Mesendoderm (in vitro differentiated cells): ENCODE data around the gene MTG1.
"Not testable (repeated sequence)": the region's sequence is repeated elsewhere in the genome, so short reads cannot be mapped to it uniquely, and the experiment has no call there.

Experiments
- DNase-seq: peaks from one replicate; pipeline ENCODE4 v3.0.0; 2013
- H2AK5ac ChIP-seq: 2 replicates; pipeline ENCODE4 v1.6.1; 2013; ENCODE audit warnings: low read length, inconsistent platforms
- H2BK120ac ChIP-seq: 2 replicates; pipeline ENCODE4 v1.6.1; 2013; ENCODE audit warnings: low read depth, mild to moderate bottlenecking, low read length, moderate library complexity, mixed read lengths
- H2BK15ac ChIP-seq: replicated peaks from 2 replicates; pipeline ENCODE4 v1.6.1; 2013; ENCODE audit warnings: low read depth, mild to moderate bottlenecking, moderate library complexity
- H2BK5ac ChIP-seq: 2 replicates; pipeline ENCODE4 v1.6.1; 2013; ENCODE audit warnings: low read length, inconsistent platforms
- H3K18ac ChIP-seq: 2 replicates; pipeline ENCODE4 v1.6.1; 2013; ENCODE audit warnings: mild to moderate bottlenecking, low read length, mixed read lengths
- H3K23ac ChIP-seq: one replicate; pipeline ENCODE4 v1.6.1; 2013; ENCODE audit warnings: low read length
- H3K27ac ChIP-seq: 2 replicates; pipeline ENCODE4 v1.5.1; 2013; ENCODE audit warnings: low read depth, mild to moderate bottlenecking, inconsistent platforms, low read length, moderate library complexity
- H3K27me3 ChIP-seq: 2 replicates; pipeline ENCODE4 v1.6.1; 2013; ENCODE audit warnings: low read length, control low read depth, mild to moderate bottlenecking, inconsistent platforms; ENCODE audit not compliant: insufficient read depth, poor library complexity
- H3K36me3 ChIP-seq: 2 replicates; pipeline ENCODE4 v1.6.1; 2013; ENCODE audit warnings: low read length, inconsistent platforms; ENCODE audit not compliant: control insufficient read depth, insufficient read depth
- H3K4ac ChIP-seq: one replicate; pipeline ENCODE4 v1.6.1; 2013; ENCODE audit warnings: low read depth, mild to moderate bottlenecking, low read length, moderate library complexity
- H3K4me1 ChIP-seq: 2 replicates; pipeline ENCODE4 v1.6.1; 2013; ENCODE audit warnings: low read depth, low read length, inconsistent platforms; ENCODE audit not compliant: control insufficient read depth
- H3K4me2 ChIP-seq: 2 replicates; pipeline ENCODE4 v1.6.1; 2013; ENCODE audit warnings: low read length
- H3K4me3 ChIP-seq: 2 replicates; pipeline ENCODE4 v1.5.1; 2013; ENCODE audit warnings: mild to moderate bottlenecking, low read length
- H3K56ac ChIP-seq: one replicate; pipeline ENCODE4 v1.6.1; 2013; ENCODE audit warnings: low read length
- H3K79me1 ChIP-seq: 2 replicates; pipeline ENCODE4 v1.6.1; 2013; ENCODE audit warnings: low read length, inconsistent platforms
- H3K79me2 ChIP-seq: 2 replicates; pipeline ENCODE4 v1.6.1; 2013; ENCODE audit warnings: mild to moderate bottlenecking, low read length; ENCODE audit not compliant: control insufficient read depth, insufficient read depth
- H3K9ac ChIP-seq: 2 replicates; pipeline ENCODE4 v1.6.1; 2013; ENCODE audit warnings: low read length, inconsistent platforms
- H4K5ac ChIP-seq: one replicate; pipeline ENCODE4 v1.6.1; 2013; ENCODE audit warnings: low read length
- H4K8ac ChIP-seq: one replicate; pipeline ENCODE4 v1.6.1; 2013; ENCODE audit warnings: low read depth, mild to moderate bottlenecking, control low read depth, low read length, moderate library complexity
- WGBS: extraction: QIAGEN DNeasy Blood & Tissue Kit; methylation state at CpG from one replicate; pipeline ENCODE4 v1.1.7; 2013; ENCODE audit warnings: low lambda C conversion rate, missing lambda C conversion rate; ENCODE audit not compliant: insufficient coverage; ENCODE audit errors: extremely low coverage; 5-methylcytosine and 5-hydroxymethylcytosine counted together

Gene MTG1

DNA sequence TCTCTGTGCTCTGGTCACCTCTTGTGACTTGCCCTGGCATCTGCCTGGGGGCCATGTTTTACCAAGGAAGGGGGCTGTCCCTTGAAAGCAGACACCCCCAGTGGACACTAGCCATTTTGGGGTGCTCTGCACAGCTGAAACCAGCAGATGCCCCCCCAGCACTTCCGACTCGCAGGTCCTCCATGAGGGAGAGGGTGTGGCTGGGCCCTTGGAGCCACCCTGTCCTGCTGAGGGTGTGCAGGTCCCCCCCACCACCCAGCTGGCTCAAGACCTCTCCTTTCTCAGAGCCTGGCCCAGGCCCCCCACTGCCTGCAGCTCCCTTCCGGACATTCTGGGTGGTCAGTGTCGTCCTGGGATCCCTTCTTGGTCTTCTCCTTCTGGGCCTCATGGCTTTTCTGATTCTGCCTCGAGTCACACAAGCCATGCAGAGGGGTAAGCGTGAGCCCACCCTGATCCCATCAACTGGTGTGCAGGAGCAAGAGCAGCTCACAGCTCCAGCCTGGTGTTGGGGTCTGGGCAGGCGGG, 72.1 kb downstream of the MTG1 start:
- no peak overlapping the region for H3K4me2 ChIP-seq
- H4K8ac ChIP-seq = no peak overlapping the region
- H3K36me3 ChIP-seq = no peaks in the 10 kb centered on the region
- H2BK120ac ChIP-seq = no peak overlapping the region
- H3K4me3 ChIP-seq = no peak overlapping the region
- no peak overlapping the region for H3K27ac ChIP-seq
- H2AK5ac ChIP-seq = no peak overlapping the region
- no peaks in the 10 kb centered on the region for H3K79me2 ChIP-seq
- H3K9ac ChIP-seq = no peak overlapping the region
- no peaks in the 10 kb centered on the region for H3K4me1 ChIP-seq
- H3K27me3 ChIP-seq = no peaks in the 10 kb centered on the region
- no peak for DNase-seq
- no peak overlapping the region for H3K23ac ChIP-seq
- H3K4ac ChIP-seq = no peak overlapping the region
- WGBS = no CpG with 5 or more reads among the region's 7 CpGs
- no peak overlapping the region for H4K5ac ChIP-seq
- H2BK15ac ChIP-seq = no peak overlapping the region
- H3K18ac ChIP-seq = no peak overlapping the region
- no peak overlapping the region for H3K56ac ChIP-seq
- no peaks in the 10 kb centered on the region for H3K79me1 ChIP-seq
- no peak overlapping the region for H2BK5ac ChIP-seq

DNA sequence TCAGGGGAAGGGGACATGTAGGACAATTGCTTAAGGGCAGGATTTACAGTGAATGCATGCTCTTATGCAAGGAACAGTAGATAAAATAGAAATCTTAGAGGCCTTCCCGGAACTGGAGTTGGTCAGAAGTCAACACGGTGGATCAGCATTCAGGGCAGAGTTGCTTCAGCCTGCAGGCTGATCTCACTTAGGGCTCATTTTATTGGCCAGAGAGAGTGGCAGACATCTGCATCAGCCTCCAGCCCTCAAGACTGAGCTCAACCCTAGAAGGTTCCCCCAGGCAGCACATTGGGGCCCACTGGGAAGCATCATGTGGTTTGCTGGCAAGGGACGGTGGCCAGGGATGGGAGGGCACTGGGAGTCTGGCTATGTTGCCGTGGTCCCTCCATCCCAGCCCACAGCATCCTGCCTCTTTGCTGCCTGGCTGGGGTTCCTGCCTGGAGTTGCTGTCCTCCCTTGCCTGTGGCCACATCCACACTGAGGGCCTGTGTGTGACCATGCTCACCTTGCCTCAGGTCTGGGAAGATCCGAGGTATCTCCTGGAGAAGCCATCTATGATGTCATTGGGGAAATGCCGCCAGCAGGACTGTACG, 72.8 kb downstream of the MTG1 start:
- no peak overlapping the region for H3K23ac ChIP-seq
- no peaks in the 10 kb centered on the region for H3K79me1 ChIP-seq
- H2BK15ac ChIP-seq = no peak overlapping the region
- no peak overlapping the region for H4K8ac ChIP-seq
- H2AK5ac ChIP-seq = no peak overlapping the region
- H2BK120ac ChIP-seq = no peak overlapping the region
- H3K18ac ChIP-seq = no peak overlapping the region
- no CpG with 5 or more reads among the region's 7 CpGs for WGBS
- H3K56ac ChIP-seq = no peak overlapping the region
- H3K4me1 ChIP-seq = no peaks in the 10 kb centered on the region
- no peak overlapping the region for H3K9ac ChIP-seq
- no peaks in the 10 kb centered on the region for H3K36me3 ChIP-seq
- no peak overlapping the region for H4K5ac ChIP-seq
- H3K79me2 ChIP-seq = no peaks in the 10 kb centered on the region
- H3K4ac ChIP-seq = no peak overlapping the region
- no peak overlapping the region for H3K4me3 ChIP-seq
- no peak overlapping the region for H2BK5ac ChIP-seq
- no peak overlapping the region for H3K4me2 ChIP-seq
- DNase-seq = no peak
- no peak overlapping the region for H3K27ac ChIP-seq
- no peaks in the 10 kb centered on the region for H3K27me3 ChIP-seq

GRCh38 chr10:133467286-133467911, 73.4 kb downstream of the MTG1 start:
- Histone ChIP-seq H2BK15ac (no peak overlapping the region), H2BK120ac (no peak overlapping the region), H3K4me2 (no peak overlapping the region), H4K8ac (no peak overlapping the region), H4K5ac (no peak overlapping the region), H3K9ac (no peak overlapping the region), H2AK5ac (no peak overlapping the region), H2BK5ac (no peak overlapping the region), H3K27me3 (no peaks in the 10 kb centered on the region), H3K79me2 (no peaks in the 10 kb centered on the region), H3K4me1 (no peaks in the 10 kb centered on the region), H3K36me3 (no peaks in the 10 kb centered on the region), H3K79me1 (no peaks in the 10 kb centered on the region), H3K4ac (no peak overlapping the region), H3K4me3 (no peak overlapping the region), H3K23ac (no peak overlapping the region), H3K18ac (no peak overlapping the region), H3K27ac (no peak overlapping the region), H3K56ac (no peak overlapping the region)
- DNase-seq = no peak
- WGBS = no CpG with 5 or more reads among the region's 17 CpGs

DNA sequence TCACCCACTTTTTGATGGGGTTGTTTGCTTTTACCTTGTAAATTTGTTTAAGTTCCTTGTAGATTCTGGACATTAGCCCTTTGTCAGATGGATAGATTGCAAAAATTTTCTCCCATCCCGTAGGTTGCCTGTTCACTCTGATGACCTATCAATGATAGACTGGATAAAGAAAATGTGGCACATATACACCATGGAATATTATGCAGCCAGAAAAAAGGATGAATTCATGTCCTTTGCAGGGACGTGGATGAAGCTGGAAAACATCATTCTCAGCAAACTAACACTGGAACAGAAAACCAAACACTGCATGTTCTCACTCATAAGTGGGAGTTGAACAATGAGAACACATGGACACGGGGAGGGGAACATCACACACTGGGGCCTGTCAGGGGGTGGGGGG, 75.2 kb downstream of the MTG1 start:
- H2BK5ac ChIP-seq, H3K27me3 ChIP-seq, H3K36me3 ChIP-seq, H3K4me2 ChIP-seq, H3K18ac ChIP-seq, H4K5ac ChIP-seq, H3K4me1 ChIP-seq, H2BK120ac ChIP-seq, H3K9ac ChIP-seq, H3K56ac ChIP-seq, DNase-seq, H3K23ac ChIP-seq, H2BK15ac ChIP-seq, H3K4me3 ChIP-seq, H3K4ac ChIP-seq, H2AK5ac ChIP-seq, H3K79me2 ChIP-seq, H3K79me1 ChIP-seq, H4K8ac ChIP-seq, H3K27ac ChIP-seq: not testable (repeated sequence)
- WGBS = no CpG with 5 or more reads among the region's 3 CpGs

DNA sequence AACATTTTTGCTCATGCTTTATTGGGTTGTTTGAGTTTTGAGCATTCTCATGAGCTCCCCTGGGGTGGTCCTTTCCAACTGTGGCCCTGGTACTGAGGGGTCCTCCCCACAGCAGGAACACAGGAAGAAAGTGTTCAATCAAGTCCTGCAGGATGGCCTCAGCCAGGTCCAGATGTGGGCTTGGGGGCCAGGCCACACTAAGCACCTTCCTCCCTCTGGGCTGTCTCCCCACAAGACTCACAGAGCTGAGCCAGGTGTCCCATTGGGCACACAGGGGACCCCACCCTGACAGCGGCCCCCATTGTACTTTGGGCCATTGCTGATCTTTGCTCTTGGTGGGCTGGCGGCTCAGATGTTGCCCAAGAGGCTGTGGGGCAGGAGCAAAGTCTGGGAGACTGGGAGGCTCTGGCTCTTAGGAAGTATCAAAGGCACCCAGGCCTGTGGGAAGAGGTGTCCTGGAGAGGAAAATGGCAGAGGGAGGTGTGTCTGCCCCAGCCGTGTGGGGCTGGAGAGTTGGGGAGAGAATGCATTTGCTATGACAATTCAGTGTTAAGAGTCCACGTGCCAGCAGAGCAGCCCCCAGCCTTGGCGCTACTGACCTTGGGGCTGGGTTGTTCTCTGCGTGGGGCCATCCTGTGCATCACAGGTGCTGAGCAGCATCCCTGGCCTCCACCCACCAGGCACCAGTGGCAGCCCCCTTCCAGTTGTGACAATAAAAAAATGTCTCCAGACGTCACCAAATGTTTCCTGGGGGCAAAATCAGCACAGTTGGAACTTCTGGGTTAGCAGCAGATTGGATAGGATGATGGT, 77.5 kb downstream of the MTG1 start:
- Histone ChIP-seq H3K23ac (no peak overlapping the region), H3K4ac (no peak overlapping the region), H3K9ac (no peak overlapping the region), H2BK15ac (no peak overlapping the region), H3K18ac (no peak overlapping the region), H3K4me2 (no peak overlapping the region), H3K56ac (no peak overlapping the region), H3K36me3 (no peaks in the 10 kb centered on the region), H3K27ac (no peak overlapping the region), H3K4me3 (no peak overlapping the region), H2AK5ac (no peak overlapping the region), H4K5ac (no peak overlapping the region), H4K8ac (no peak overlapping the region), H3K79me1 (no peaks in the 10 kb centered on the region), H3K79me2 (no peaks in the 10 kb centered on the region), H3K4me1 (no peaks in the 10 kb centered on the region), H2BK120ac (no peak overlapping the region), H2BK5ac (no peak overlapping the region), H3K27me3 (no peaks in the 10 kb centered on the region)
- DNase-seq = no peak
- WGBS = no CpG with 5 or more reads among the region's 7 CpGs
